Stimulated activated CD8-positive, alpha-beta memory T cell treated with anti-CD3 and anti-CD28 coated beads, Interleukin-7, amount 100 ng/mL, for 4 hours (primary cell): Measurements from ENCODE around the gene CKMT2.

ENCODE experiments used
- DNase-seq, 2 donors: peaks; one replicate each; pipeline ENCODE4 v3.0.0-alpha.2; 2020; ENCODE audit warnings: low read depth in 2 of 2

Gene CKMT2

GRCh38 chr5:81233080-81233634 is at the start of gene CKMT2:
Gene CKMT2, plus strand, starts transcription at chr5:81233322. Its CDS starts 17,811 bp downstream, at chr5:81251133.
- DNase-seq: no peak

GRCh38 chr5:81183811-81184748 is 49.0 kb upstream of the CKMT2 start:
- DNase-seq: no peak

- DNase-seq: no peak
Measured at GRCh38 chr5:81184749-81185110, 48.4 kb upstream of the CKMT2 start.

- no peak for DNase-seq
Measured at GRCh38 chr5:81187885-81188284, 45.2 kb upstream of the CKMT2 start.

- no peak for DNase-seq
Measured at GRCh38 chr5:81188962-81189361, 44.2 kb upstream of the CKMT2 start.

GRCh38 chr5:81189875-81190498 is 43.1 kb upstream of the CKMT2 start:
- DNase-seq: no peak

GRCh38 chr5:81191726-81192372 is 41.3 kb upstream of the CKMT2 start:
- DNase-seq: no peak

GRCh38 chr5:81192373-81192750 is 40.8 kb upstream of the CKMT2 start:
- DNase-seq: no peak

GRCh38 chr5:81194633-81195334 is 38.3 kb upstream of the CKMT2 start:
- peak; percentile 52 to 61 for DNase-seq

GRCh38 chr5:81195335-81195929 is 37.7 kb upstream of the CKMT2 start:
- no peak for DNase-seq

GRCh38 chr5:81202655-81203054 is 30.5 kb upstream of the CKMT2 start:
- DNase-seq: no peak

- DNase-seq: no peak
Measured at GRCh38 chr5:81203729-81204128, 29.4 kb upstream of the CKMT2 start.

- no peak for DNase-seq
Measured at GRCh38 chr5:81204205-81204604, 28.9 kb upstream of the CKMT2 start.

- DNase-seq: no peak
Measured at GRCh38 chr5:81205058-81205457, 28.1 kb upstream of the CKMT2 start.

- no peak for DNase-seq
Measured at GRCh38 chr5:81207009-81207408, 26.1 kb upstream of the CKMT2 start.

- no peak for DNase-seq
Measured at GRCh38 chr5:81208904-81209303, 24.2 kb upstream of the CKMT2 start.

- DNase-seq: no peak
Measured at GRCh38 chr5:81209386-81209785, 23.7 kb upstream of the CKMT2 start.

GRCh38 chr5:81209869-81210493 is 23.1 kb upstream of the CKMT2 start:
- DNase-seq: no peak

GRCh38 chr5:81212211-81212751 is 20.8 kb upstream of the CKMT2 start:
- DNase-seq: no peak

GRCh38 chr5:81213070-81213469 is 20.1 kb upstream of the CKMT2 start:
- no peak for DNase-seq

- DNase-seq: no peak
Measured at GRCh38 chr5:81214848-81215247, 18.3 kb upstream of the CKMT2 start.
